ENCODE data around the gene UBE2D2.

Gene UBE2D2

GRCh38 chr5:139675213-139675612, 114.1 kb downstream of the UBE2D2 start:
- no peak for DNase-seq (ENCODE audit: low read depth in 1 of 2, low spot score in 1 of 2)
- H3K27me3 ChIP-seq (ENCODE audit: insufficient read depth, poor library complexity, severe bottlenecking): no peaks in the 10 kb centered on the region
- TF ChIP-seq POLR2AphosphoS5 (IDR thresholded peaks at IDR 0.05; ENCODE audit: low read depth): no peak
- no peak for TF ChIP-seq SPI1 (IDR thresholded peaks at IDR 0.05; ENCODE audit: borderline replicate concordance, low read depth)
- no peak for TF ChIP-seq GABPA (IDR thresholded peaks at IDR 0.05; ENCODE audit: low read depth)
- TF ChIP-seq CTCF (IDR thresholded peaks at IDR 0.05; ENCODE audit: insufficient read depth, low read length): no peak
- no peak for TF ChIP-seq REST (IDR thresholded peaks at IDR 0.05; ENCODE audit: insufficient replicate concordance, low read depth)
- no peak overlapping the region for H3K4me3 ChIP-seq (replicated peaks; ENCODE audit: insufficient read depth, low read length)
- H3K27ac ChIP-seq (replicated peaks): no peak overlapping the region

DNA sequence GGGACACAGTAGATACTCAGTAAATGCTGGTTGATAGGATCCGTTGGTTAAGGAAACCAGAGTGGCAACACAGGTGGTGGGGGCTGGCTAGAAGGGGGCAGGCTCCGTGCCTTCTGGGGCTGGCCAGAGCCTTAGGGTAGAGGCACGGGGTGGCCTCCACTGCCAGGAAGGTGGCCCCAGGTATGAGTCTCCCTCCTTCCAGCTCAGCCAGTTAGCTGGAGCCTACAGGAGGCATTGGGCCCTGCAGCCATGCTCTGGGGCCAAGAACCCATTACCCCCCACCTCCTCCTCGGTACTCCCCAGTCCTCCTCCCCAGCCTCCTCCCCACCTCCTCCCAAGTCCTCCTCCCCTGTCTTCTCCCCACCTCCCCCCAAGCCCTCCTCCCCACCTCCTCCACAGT, 114.7 kb downstream of the UBE2D2 start:
- H3K27me3 ChIP-seq (ENCODE audit: insufficient read depth, poor library complexity, severe bottlenecking): no peaks in the 10 kb centered on the region
- no peak overlapping the region for H3K27ac ChIP-seq (replicated peaks)
- no peak for DNase-seq (ENCODE audit: low read depth in 1 of 2, low spot score in 1 of 2)
- TF ChIP-seq CTCF (IDR thresholded peaks at IDR 0.05; ENCODE audit: insufficient read depth, low read length) (no peak), GABPA (IDR thresholded peaks at IDR 0.05; ENCODE audit: low read depth) (no peak), POLR2AphosphoS5 (IDR thresholded peaks at IDR 0.05; ENCODE audit: low read depth) (no peak), REST (IDR thresholded peaks at IDR 0.05; ENCODE audit: insufficient replicate concordance, low read depth) (no peak), SPI1 (IDR thresholded peaks at IDR 0.05; ENCODE audit: borderline replicate concordance, low read depth) (no peak)
- no peak overlapping the region for H3K4me3 ChIP-seq (replicated peaks; ENCODE audit: insufficient read depth, low read length)

- no peak overlapping the region for H3K27ac ChIP-seq (replicated peaks)
- H3K4me3 ChIP-seq (replicated peaks; ENCODE audit: insufficient read depth, low read length): no peak overlapping the region
- TF ChIP-seq CTCF (IDR thresholded peaks at IDR 0.05; ENCODE audit: insufficient read depth, low read length): no peak
- TF ChIP-seq SPI1 (IDR thresholded peaks at IDR 0.05; ENCODE audit: borderline replicate concordance, low read depth): no peak
- TF ChIP-seq REST (IDR thresholded peaks at IDR 0.05; ENCODE audit: insufficient replicate concordance, low read depth): no peak
- TF ChIP-seq POLR2AphosphoS5 (IDR thresholded peaks at IDR 0.05; ENCODE audit: low read depth): no peak
- no peak for TF ChIP-seq GABPA (IDR thresholded peaks at IDR 0.05; ENCODE audit: low read depth)
- no peak for DNase-seq (ENCODE audit: low read depth in 1 of 2, low spot score in 1 of 2)
- no peaks in the 10 kb centered on the region for H3K27me3 ChIP-seq (ENCODE audit: insufficient read depth, poor library complexity, severe bottlenecking)
Measured at GRCh38 chr5:139676406-139676805, 115.3 kb downstream of the UBE2D2 start.

All from HL-60 (cell line).